C4-2B (cell line): Measurements from ENCODE around the gene CACNB4.

Experiments used
- ZFX ChIP-seq: fragments of 450-650 bp; IDR thresholded peaks from 2 replicates; pipeline ENCODE4 v1.6.1; 2017
- TF ChIP-seq, protein P1 (sequence below): fragments of 450-650 bp; conservative IDR thresholded peaks from 2 replicates; pipeline ENCODE4 v1.5.1; 2017; ENCODE audit warnings: mild to moderate bottlenecking

DNA sequence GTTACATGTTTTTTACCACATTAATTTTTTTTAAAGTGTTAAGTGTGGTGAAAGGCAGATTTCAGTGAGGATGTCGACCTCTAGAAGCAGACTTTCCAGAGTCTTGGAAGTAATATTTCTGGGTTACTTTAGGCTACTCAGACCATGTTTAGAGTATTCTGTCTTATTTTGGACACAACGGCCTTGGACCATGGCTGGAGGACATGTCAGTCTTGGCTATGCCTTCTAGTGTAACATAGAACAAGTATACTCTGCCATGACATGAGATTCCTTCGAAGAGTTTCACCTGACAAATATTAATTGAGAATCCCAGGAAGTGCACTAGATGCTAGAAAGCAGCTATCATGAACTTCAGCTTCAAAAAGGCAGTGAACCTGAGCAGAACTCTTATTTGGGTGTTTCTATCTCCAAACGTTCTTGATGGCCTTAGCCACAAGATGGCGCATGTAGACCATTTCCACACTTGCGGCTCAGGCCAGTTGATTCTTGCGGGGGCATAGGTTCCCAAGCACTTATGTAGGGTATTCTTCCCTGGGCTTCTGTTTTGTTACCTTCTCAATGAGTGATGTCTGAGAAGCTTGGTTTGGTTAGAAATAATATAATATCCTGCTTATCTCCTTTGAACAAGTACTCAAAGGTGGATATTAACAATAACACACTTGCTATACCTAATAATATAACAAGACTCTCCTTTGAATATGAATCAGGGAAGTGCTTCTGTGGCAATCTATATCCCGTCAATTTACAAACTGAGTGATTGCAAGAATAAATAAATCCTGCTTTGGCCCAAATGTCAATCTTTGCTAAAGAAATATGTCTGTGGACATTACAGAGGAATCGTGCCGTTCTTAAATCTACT is 62.0 kb downstream of the CACNB4 start:
- TF ChIP-seq, protein P1, sequence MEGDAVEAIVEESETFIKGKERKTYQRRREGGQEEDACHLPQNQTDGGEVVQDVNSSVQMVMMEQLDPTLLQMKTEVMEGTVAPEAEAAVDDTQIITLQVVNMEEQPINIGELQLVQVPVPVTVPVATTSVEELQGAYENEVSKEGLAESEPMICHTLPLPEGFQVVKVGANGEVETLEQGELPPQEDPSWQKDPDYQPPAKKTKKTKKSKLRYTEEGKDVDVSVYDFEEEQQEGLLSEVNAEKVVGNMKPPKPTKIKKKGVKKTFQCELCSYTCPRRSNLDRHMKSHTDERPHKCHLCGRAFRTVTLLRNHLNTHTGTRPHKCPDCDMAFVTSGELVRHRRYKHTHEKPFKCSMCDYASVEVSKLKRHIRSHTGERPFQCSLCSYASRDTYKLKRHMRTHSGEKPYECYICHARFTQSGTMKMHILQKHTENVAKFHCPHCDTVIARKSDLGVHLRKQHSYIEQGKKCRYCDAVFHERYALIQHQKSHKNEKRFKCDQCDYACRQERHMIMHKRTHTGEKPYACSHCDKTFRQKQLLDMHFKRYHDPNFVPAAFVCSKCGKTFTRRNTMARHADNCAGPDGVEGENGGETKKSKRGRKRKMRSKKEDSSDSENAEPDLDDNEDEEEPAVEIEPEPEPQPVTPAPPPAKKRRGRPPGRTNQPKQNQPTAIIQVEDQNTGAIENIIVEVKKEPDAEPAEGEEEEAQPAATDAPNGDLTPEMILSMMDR, result peak; percentile 85
- TF ChIP-seq ZFX, result no peak
